ENCODE data around the gene VKORC1.

The VKORC1 gene

GRCh38 chr16:31088459-31089183 lies 6.0 kb downstream of the VKORC1 start, which contains the start of gene PRSS53:
Gene PRSS53 (minus strand): TSS chr16:31088943. CDS start chr16:31088809, 134 bp downstream.
- DNase-seq (ENCODE audit: low read depth, low spot score), result no peak
- H3K9ac ChIP-seq (ENCODE audit: insufficient read length), result no peak within 1 kb of the TSS
- H3K9me3 ChIP-seq (ENCODE audit: low read depth, low read length), result no peaks in the 10 kb centered on the region
- no peak within 1 kb of the TSS for H3K4me3 ChIP-seq
- peaks cover 12% of the 10 kb centered on the region; the same call in 1 of the 2 replicates for H3K36me3 ChIP-seq (ENCODE audit: insufficient read depth, low read length)
- TF ChIP-seq POLR2AphosphoS5 (IDR thresholded peaks at IDR 0.05; ENCODE audit: borderline replicate concordance, low read depth, low read length) (no peak), EZH2 (IDR thresholded peaks at IDR 0.05) (no peak), FOXP2 (optimal IDR thresholded peaks at IDR 0.05; ENCODE audit: control extremely low read depth, extremely low read length, insufficient read depth) (no peak)
- H3K27ac ChIP-seq, result no peak within 1 kb of the TSS

GRCh38 chr16:31087971-31088370 lies 6.6 kb downstream of the VKORC1 start:
- no peak for TF ChIP-seq FOXP2 (optimal IDR thresholded peaks at IDR 0.05; ENCODE audit: control extremely low read depth, extremely low read length, insufficient read depth)
- no peak for TF ChIP-seq EZH2 (IDR thresholded peaks at IDR 0.05)
- TF ChIP-seq POLR2AphosphoS5 (IDR thresholded peaks at IDR 0.05; ENCODE audit: borderline replicate concordance, low read depth, low read length), result no peak
- H3K9me3 ChIP-seq (ENCODE audit: low read depth, low read length), result no peaks in the 10 kb centered on the region
- H3K4me3 ChIP-seq, result no peak overlapping the region
- no peak for DNase-seq (ENCODE audit: low read depth, low spot score)
- H3K9ac ChIP-seq (ENCODE audit: insufficient read length), result no peak overlapping the region
- H3K27ac ChIP-seq, result no peak overlapping the region
- peaks cover 12% of the 10 kb centered on the region; the same call in 1 of the 2 replicates for H3K36me3 ChIP-seq (ENCODE audit: insufficient read depth, low read length)

- no peak overlapping the region for H3K9ac ChIP-seq (ENCODE audit: insufficient read length)
- no peak overlapping the region for H3K27ac ChIP-seq
- TF ChIP-seq EZH2 (IDR thresholded peaks at IDR 0.05) (no peak), POLR2AphosphoS5 (IDR thresholded peaks at IDR 0.05; ENCODE audit: borderline replicate concordance, low read depth, low read length) (no peak), FOXP2 (optimal IDR thresholded peaks at IDR 0.05; ENCODE audit: control extremely low read depth, extremely low read length, insufficient read depth) (no peak)
- no peaks in the 10 kb centered on the region for H3K9me3 ChIP-seq (ENCODE audit: low read depth, low read length)
- H3K36me3 ChIP-seq (ENCODE audit: insufficient read depth, low read length), result peaks cover 12% of the 10 kb centered on the region; the same call in 1 of the 2 replicates
- DNase-seq (ENCODE audit: low read depth, low spot score), result no peak
- H3K4me3 ChIP-seq, result no peak overlapping the region
Observed at GRCh38 chr16:31087481-31087880, 7.1 kb downstream of the VKORC1 start.

GRCh38 chr16:31086629-31086906 lies 8.0 kb downstream of the VKORC1 start:
- TF ChIP-seq EZH2 (IDR thresholded peaks at IDR 0.05), result no peak
- TF ChIP-seq FOXP2 (optimal IDR thresholded peaks at IDR 0.05; ENCODE audit: control extremely low read depth, extremely low read length, insufficient read depth), result no peak
- no peak for TF ChIP-seq POLR2AphosphoS5 (IDR thresholded peaks at IDR 0.05; ENCODE audit: borderline replicate concordance, low read depth, low read length)
- Histone ChIP-seq H3K36me3 (ENCODE audit: insufficient read depth, low read length) (peaks cover 9% of the 10 kb centered on the region; the same call in 1 of the 2 replicates), H3K27ac (no peak overlapping the region)

GRCh38 chr16:31085873-31086628 lies 8.5 kb downstream of the VKORC1 start:
- no peak for DNase-seq (ENCODE audit: low read depth, low spot score)
- H3K9me3 ChIP-seq (ENCODE audit: low read depth, low read length), result no peaks in the 10 kb centered on the region
- no peak overlapping the region for H3K9ac ChIP-seq (ENCODE audit: insufficient read length)
- no peak overlapping the region for H3K27ac ChIP-seq
- H3K36me3 ChIP-seq (ENCODE audit: insufficient read depth, low read length), result peaks cover 8% of the 10 kb centered on the region; the same call in 1 of the 2 replicates
- TF ChIP-seq POLR2AphosphoS5 (IDR thresholded peaks at IDR 0.05; ENCODE audit: borderline replicate concordance, low read depth, low read length) (no peak), FOXP2 (optimal IDR thresholded peaks at IDR 0.05; ENCODE audit: control extremely low read depth, extremely low read length, insufficient read depth) (no peak), EZH2 (IDR thresholded peaks at IDR 0.05) (no peak)
- no peak overlapping the region for H3K4me3 ChIP-seq

More at GRCh38 chr16:31086629-31086906, 8.0 kb downstream of the VKORC1 start:
- H3K9me3 ChIP-seq (ENCODE audit: low read depth, low read length), result no peaks in the 10 kb centered on the region
- DNase-seq (ENCODE audit: low read depth, low spot score), result no peak
- no peak overlapping the region for H3K4me3 ChIP-seq
- H3K9ac ChIP-seq (ENCODE audit: insufficient read length), result no peak overlapping the region

- TF ChIP-seq EZH2 (IDR thresholded peaks at IDR 0.05) (no peak), FOXP2 (optimal IDR thresholded peaks at IDR 0.05; ENCODE audit: control extremely low read depth, extremely low read length, insufficient read depth) (no peak), POLR2AphosphoS5 (IDR thresholded peaks at IDR 0.05; ENCODE audit: borderline replicate concordance, low read depth, low read length) (no peak)
- Histone ChIP-seq H3K9me3 (ENCODE audit: low read depth, low read length) (no peaks in the 10 kb centered on the region), H3K9ac (ENCODE audit: insufficient read length) (no peak overlapping the region), H3K4me3 (no peak overlapping the region), H3K27ac (no peak overlapping the region), H3K36me3 (ENCODE audit: insufficient read depth, low read length) (peaks cover 7% of the 10 kb centered on the region; the same call in 1 of the 2 replicates)
- no peak for DNase-seq (ENCODE audit: low read depth, low spot score)
Observed at GRCh38 chr16:31085411-31085810, 9.2 kb downstream of the VKORC1 start.

GRCh38 chr16:31084584-31085302 lies 9.9 kb downstream of the VKORC1 start:
- no peaks in the 10 kb centered on the region for H3K9me3 ChIP-seq (ENCODE audit: low read depth, low read length)
- H3K4me3 ChIP-seq, result no peak overlapping the region
- TF ChIP-seq POLR2AphosphoS5 (IDR thresholded peaks at IDR 0.05; ENCODE audit: borderline replicate concordance, low read depth, low read length) (no peak), FOXP2 (optimal IDR thresholded peaks at IDR 0.05; ENCODE audit: control extremely low read depth, extremely low read length, insufficient read depth) (no peak), EZH2 (IDR thresholded peaks at IDR 0.05) (no peak)
- no peak overlapping the region for H3K9ac ChIP-seq (ENCODE audit: insufficient read length)
- no peak overlapping the region for H3K27ac ChIP-seq
- H3K36me3 ChIP-seq (ENCODE audit: insufficient read depth, low read length), result peaks cover 13% of the 10 kb centered on the region; the same call in 1 of the 2 replicates
- DNase-seq (ENCODE audit: low read depth, low spot score), result no peak

- no peak for TF ChIP-seq POLR2AphosphoS5 (IDR thresholded peaks at IDR 0.05; ENCODE audit: borderline replicate concordance, low read depth, low read length)
- TF ChIP-seq FOXP2 (optimal IDR thresholded peaks at IDR 0.05; ENCODE audit: control extremely low read depth, extremely low read length, insufficient read depth), result no peak
- TF ChIP-seq EZH2 (IDR thresholded peaks at IDR 0.05), result no peak
Observed at GRCh38 chr16:31083981-31084380, 10.6 kb downstream of the VKORC1 start.

More at GRCh38 chr16:31083981-31084380, 10.6 kb downstream of the VKORC1 start:
- Histone ChIP-seq H3K9ac (ENCODE audit: insufficient read length) (no peak overlapping the region), H3K9me3 (ENCODE audit: low read depth, low read length) (no peaks in the 10 kb centered on the region), H3K4me3 (no peak overlapping the region), H3K36me3 (ENCODE audit: insufficient read depth, low read length) (peaks cover 17% of the 10 kb centered on the region; the same call in 1 of the 2 replicates), H3K27ac (no peak overlapping the region)
- no peak for DNase-seq (ENCODE audit: low read depth, low spot score)

Measured in SK-N-MC (cell line).